Cardiac muscle cell (in vitro differentiated cells and primary cell): ENCODE data around the gene ZNF575. TPM values are rescaled to one million over a fixed set of nuclear protein-coding genes. Genes with fewer than 3 reads are reported as not detected.
A peak's percentile ranks its signal among the peaks of the same experiment; 100 is the strongest.
"Not testable (repeated sequence)": the region's sequence is repeated elsewhere in the genome, so short reads cannot be mapped to it uniquely, and the experiment has no call there.

Experiments
- DNase-seq, 2 donors: peaks; one replicate each; pipeline versions ENCODE4 v3.0.0 to v3.0.0-alpha.2; 2010 to 2017; ENCODE audit warnings: low read depth in 1 of 2, low spot score in 1 of 2
- H3K27ac ChIP-seq: fragments of 200-600 bp; sonication (generic); 2 replicates; pipeline ENCODE4 v1.5.1; 2016
- H3K27me3 ChIP-seq: fragments of 200-600 bp; sonication (generic); 2 replicates; pipeline ENCODE4 v1.6.0; 2016; ENCODE audit warnings: control low read depth
- H3K36me3 ChIP-seq: fragments of 200-600 bp; sonication (generic); 2 replicates; pipeline ENCODE4 v1.5.1; 2016; ENCODE audit warnings: control low read depth
- H3K4me1 ChIP-seq: fragments of 200-600 bp; sonication (generic); 2 replicates; pipeline ENCODE4 v1.8.1; 2017; ENCODE audit warnings: low read depth, mild to moderate bottlenecking, mixed run types
- H3K4me3 ChIP-seq: fragments of 200-600 bp; sonication (generic); 2 replicates; pipeline ENCODE4 v1.5.1; 2016; ENCODE audit warnings: mild to moderate bottlenecking
- H3K9me3 ChIP-seq: fragments of 200-600 bp; sonication (generic); 2 replicates; pipeline ENCODE4 v1.5.1; 2017; ENCODE audit warnings: low read depth, mild to moderate bottlenecking, control low read depth
- polyA plus RNA-seq: library from polyadenylated mRNA; unstranded; fragments of >200 nt; fragmentation: Nextera tagmentation; extraction: Ambion mirVana; gene quantifications from 2 replicates; pipeline ENCODE4 v1.2.1, GENCODE V29; 2016
- total RNA-seq: library from RNA; depleted of rRNA; stranded (reverse); fragments of >200 nt; gene quantifications from 2 replicates; pipeline ENCODE4 v1.2.3, GENCODE V29; 2016
- TF ChIP-seq, protein P1 (sequence below): IDR thresholded peaks from 2 replicates; pipeline ENCODE4 v1.5.1; 2012; ENCODE audit warnings: low read depth, mild to moderate bottlenecking, low read length

Gene ZNF575
- total and polyA plus RNA-seq, 2 experiments from 2014 or later = 3.3 TPM; not detected in 1

GRCh38 chr19:43511324-43511723 is 21.7 kb upstream of the ZNF575 start:
- Histone ChIP-seq H3K36me3 (no peaks in the 10 kb centered on the region), H3K4me3 (no peak overlapping the region), H3K4me1 (no peaks in the 10 kb centered on the region), H3K27ac (no peak overlapping the region), H3K27me3 (no peaks in the 10 kb centered on the region), H3K9me3 (no peaks in the 10 kb centered on the region)
- no peak for DNase-seq
- TF ChIP-seq, protein P1, sequence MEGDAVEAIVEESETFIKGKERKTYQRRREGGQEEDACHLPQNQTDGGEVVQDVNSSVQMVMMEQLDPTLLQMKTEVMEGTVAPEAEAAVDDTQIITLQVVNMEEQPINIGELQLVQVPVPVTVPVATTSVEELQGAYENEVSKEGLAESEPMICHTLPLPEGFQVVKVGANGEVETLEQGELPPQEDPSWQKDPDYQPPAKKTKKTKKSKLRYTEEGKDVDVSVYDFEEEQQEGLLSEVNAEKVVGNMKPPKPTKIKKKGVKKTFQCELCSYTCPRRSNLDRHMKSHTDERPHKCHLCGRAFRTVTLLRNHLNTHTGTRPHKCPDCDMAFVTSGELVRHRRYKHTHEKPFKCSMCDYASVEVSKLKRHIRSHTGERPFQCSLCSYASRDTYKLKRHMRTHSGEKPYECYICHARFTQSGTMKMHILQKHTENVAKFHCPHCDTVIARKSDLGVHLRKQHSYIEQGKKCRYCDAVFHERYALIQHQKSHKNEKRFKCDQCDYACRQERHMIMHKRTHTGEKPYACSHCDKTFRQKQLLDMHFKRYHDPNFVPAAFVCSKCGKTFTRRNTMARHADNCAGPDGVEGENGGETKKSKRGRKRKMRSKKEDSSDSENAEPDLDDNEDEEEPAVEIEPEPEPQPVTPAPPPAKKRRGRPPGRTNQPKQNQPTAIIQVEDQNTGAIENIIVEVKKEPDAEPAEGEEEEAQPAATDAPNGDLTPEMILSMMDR = no peak

GRCh38 chr19:43512399-43512798 is 20.6 kb upstream of the ZNF575 start:
- not testable (repeated sequence) for H3K27ac ChIP-seq, H3K27me3 ChIP-seq, H3K9me3 ChIP-seq, H3K4me3 ChIP-seq, H3K36me3 ChIP-seq, DNase-seq, H3K4me1 ChIP-seq

DNA sequence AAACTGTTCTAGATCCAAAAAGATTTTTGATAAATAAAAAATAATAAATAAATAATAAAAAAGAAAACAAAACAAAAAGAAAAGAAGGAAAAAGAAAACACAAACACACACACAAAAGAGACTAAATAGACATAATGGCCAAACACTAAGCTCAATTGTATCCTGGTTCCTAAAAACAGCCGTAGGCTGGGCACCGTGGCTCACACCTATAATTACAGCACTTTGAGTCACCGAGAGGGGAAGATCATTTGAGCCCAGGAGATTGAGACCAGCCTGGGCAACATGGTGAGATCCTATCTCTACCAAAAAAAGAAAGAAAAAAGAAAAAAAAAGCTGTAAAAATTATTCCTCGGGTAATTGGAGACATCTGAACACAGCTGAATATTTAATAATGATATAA is 14.9 kb upstream of the ZNF575 start:
- Histone ChIP-seq H3K4me1 (no peaks in the 10 kb centered on the region), H3K36me3 (no peaks in the 10 kb centered on the region)
- no peak for DNase-seq

GRCh38 chr19:43519436-43520088 is 13.4 kb upstream of the ZNF575 start:
- TF ChIP-seq, protein P1 = peak; percentile 81

More for the DNA sequence above, 14.9 kb upstream of the ZNF575 start:
- Histone ChIP-seq H3K4me3 (no peak overlapping the region), H3K27ac (no peak overlapping the region), H3K9me3 (no peaks in the 10 kb centered on the region), H3K27me3 (no peaks in the 10 kb centered on the region)
- TF ChIP-seq, protein P1 = no peak

GRCh38 chr19:43522929-43523328 is 10.1 kb upstream of the ZNF575 start:
- TF ChIP-seq, protein P1 = no peak
- H3K27ac ChIP-seq = no peak overlapping the region
- H3K4me1 ChIP-seq = peaks cover 15% of the 10 kb centered on the region
- no peaks in the 10 kb centered on the region for H3K36me3 ChIP-seq
- no peak for DNase-seq
- H3K27me3 ChIP-seq = no peaks in the 10 kb centered on the region
- H3K4me3 ChIP-seq = no peak overlapping the region
- no peaks in the 10 kb centered on the region for H3K9me3 ChIP-seq

More at GRCh38 chr19:43519436-43520088, 13.4 kb upstream of the ZNF575 start:
- no peak overlapping the region for H3K27ac ChIP-seq
- peak; percentile 90 to 93 for DNase-seq
- no peak overlapping the region for H3K4me3 ChIP-seq
- H3K36me3 ChIP-seq = no peaks in the 10 kb centered on the region
- H3K4me1 ChIP-seq = no peaks in the 10 kb centered on the region
- H3K9me3 ChIP-seq = no peaks in the 10 kb centered on the region
- no peaks in the 10 kb centered on the region for H3K27me3 ChIP-seq

GRCh38 chr19:43523696-43524095 is 9.3 kb upstream of the ZNF575 start:
- H3K36me3 ChIP-seq, H3K27me3 ChIP-seq, H3K9me3 ChIP-seq, H3K4me3 ChIP-seq, H3K27ac ChIP-seq, DNase-seq: not testable (repeated sequence)
- H3K4me1 ChIP-seq = peaks cover 15% of the 10 kb centered on the region
